Measurements from ENCODE around the gene GPC6.

GPC6 gene

DNA sequence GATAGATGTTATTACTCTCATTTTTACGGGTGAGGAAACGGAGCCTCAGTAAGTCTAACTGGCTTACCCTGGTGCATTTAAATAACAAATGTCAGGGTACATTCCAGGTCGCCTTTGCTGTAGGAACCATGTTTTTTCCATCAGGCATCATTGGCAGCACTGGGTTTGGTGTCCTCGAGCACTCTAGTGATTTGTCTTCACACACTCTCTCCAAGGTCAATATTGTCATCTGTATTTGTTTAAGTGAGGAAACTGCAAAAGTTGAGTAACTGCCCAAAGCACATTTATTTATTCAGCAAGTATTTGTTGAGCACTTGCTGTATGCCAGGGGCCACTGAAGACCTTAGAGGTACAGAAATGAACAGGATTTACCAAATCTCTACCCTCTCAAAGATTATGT is 1174.3 kb downstream of the GPC6 start:
- no peak for DNase-seq

- no peak for DNase-seq
Measured at GRCh38 chr13:94408314-94409036, 1181.9 kb downstream of the GPC6 start.

GRCh38 chr13:94411747-94412146 is 1185.1 kb downstream of the GPC6 start:
- DNase-seq, result no peak

DNA sequence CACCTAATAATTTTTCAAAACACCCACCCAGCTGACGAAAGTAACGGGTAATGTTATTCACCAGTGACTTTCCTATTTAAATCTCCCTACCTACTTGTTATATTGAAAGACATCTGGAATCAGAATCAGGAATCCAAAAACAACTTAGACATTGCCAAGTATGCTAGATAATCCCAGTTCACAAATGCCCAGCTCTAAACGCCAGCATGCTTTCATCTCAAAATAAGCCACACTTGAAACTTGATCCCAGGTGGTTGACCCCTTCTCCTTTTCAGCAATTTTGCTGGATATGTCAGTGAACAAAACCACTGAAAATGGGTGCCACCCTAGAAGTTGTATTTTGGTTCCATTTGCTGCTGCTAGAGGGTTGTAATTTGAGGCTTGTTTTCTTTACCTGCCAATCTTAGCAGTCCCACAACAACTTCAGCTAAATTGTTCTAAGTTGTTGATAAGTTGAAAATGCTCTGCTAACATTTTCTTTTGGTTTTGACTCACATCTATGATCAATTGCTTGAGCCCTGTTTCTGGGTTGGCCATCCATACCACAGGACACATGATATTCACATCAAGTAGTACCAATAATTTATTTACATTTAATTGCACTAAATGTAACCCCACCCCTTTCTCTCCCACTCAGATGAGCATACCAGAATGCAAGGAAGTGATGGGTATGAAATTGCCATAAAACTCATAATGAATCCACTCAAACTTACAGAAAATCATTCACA is 1186.4 kb downstream of the GPC6 start:
- DNase-seq, result no peak

DNA sequence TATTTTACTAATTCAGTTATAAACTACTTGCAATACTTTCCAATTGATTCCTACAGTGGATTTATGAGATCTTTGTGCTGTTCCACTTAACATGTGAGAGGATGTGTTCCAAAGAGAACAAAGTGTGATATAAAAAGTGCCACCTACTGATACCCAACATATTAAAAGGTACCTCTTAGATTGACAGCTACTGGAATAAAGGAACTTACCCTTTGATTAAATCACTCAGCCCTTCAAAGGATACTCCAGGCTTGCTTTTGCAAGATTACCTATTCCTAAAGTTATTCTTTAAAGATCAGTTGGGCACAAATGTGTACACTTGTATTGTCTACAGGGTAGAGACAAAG is 1187.0 kb downstream of the GPC6 start:
- DNase-seq, result no peak

- no peak for DNase-seq
Measured at GRCh38 chr13:94414141-94414540, 1187.5 kb downstream of the GPC6 start.

- DNase-seq, result no peak
Measured at GRCh38 chr13:94414708-94415107, 1188.1 kb downstream of the GPC6 start.

DNA sequence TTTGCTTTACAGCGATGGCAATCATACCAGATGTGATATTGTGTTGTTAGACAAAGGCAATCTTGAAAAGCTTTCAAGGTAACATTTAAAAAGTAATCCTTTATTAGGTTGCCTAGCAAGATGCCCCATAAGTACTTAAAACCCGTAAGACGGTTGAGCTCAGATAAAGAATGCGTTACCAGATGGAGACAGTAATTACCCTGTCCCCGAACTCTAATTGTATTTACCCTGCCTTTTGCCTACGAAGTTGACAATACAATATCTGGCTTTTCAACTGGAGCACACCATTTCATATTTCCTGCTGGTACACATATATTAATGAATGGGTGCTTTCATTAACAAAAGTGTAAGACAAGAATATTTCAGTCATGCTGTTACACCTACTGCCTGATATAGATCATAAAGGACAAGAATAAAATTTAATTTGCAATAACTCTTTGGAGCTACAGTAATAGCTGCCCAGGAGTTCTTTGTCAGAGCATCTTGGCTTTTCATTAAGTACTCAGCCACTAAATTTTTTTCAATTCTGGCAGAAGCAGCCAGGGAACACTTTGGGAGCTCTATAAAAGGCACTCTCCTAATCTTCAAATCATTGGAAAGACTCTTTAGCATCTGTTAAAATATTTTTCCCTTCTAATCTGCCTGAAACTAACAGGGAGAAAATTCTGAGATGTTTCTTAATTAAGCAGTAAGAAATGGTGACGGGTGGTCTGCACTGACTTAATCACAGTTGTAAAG is 1189.1 kb downstream of the GPC6 start:
- DNase-seq, result no peak

DNA sequence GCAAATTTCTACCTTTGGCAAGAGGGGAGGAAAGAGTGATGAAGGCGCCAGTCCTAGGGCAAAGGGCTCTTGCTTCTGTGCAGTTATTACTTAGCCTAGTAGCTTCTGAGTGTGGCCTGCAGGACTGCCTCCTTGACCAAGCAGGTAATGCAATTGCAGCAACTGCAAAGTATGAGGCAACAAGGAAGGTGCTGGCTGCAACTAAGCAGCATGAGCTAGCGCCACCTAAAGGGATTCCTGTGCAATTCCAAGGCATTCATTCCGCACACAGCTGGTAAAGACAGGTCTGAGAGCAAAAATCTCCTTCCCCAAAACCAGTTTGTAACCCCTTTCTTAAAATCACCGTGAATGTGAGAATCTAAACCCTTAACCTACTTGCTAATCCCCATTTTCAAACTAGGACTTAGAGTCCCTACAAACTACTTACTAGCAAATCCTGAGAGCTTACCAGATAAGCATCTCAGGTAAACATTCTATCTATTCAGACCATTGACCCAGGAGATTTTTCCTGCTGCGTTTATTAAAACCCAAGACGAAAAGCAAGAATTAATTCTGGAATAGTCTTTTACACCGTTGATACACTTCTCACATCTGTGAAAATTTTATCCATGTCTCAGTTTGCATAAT is 1190.0 kb downstream of the GPC6 start:
- DNase-seq, result peak; percentile 65

DNA sequence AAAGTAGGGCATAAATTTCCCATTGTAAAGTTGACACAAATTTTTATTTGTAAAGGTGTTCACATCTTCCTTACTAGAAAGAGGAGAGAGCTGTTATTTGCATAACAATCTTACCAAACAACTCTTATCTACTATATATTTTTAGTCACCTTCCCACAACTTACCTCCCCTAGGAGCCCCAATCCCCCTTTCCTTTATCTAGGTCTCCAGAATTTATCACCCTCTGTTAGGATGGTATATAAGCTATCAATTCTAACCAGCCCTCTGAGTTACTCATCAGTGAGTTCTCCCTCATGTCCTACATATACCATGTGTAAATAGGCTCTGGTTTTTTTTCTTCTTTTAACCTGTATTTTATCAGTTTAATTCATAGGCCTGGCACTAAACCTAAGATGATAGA is 1190.7 kb downstream of the GPC6 start:
- DNase-seq, result no peak

DNA sequence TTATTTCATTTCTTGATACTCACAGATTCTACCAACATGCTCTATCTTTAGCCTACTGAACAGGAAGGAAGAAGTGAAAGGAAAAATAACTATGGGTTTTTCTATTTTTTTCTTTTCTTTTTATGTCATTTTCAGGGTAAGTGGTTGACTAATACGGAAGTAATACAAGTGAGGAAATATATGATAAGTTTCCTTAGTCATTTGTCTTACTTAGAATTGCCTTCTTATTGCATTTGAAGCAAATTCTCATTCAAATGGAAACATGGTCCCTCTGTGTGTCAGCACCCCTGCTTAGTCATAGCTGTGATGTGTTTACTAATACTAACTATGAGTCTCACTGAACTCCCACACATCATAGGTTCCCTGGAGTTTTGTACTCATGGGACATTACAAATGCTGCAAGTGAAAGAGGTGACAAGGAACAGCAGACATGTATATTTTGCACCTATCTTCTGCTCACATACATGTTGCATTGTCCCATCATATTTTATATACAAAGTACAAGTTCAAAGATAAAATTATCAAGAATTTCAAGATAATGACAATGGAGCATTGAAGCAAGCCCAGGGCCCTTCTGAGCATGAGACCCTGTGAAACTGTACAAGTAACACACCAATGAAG is 1192.8 kb downstream of the GPC6 start:
- DNase-seq, result no peak

DNA sequence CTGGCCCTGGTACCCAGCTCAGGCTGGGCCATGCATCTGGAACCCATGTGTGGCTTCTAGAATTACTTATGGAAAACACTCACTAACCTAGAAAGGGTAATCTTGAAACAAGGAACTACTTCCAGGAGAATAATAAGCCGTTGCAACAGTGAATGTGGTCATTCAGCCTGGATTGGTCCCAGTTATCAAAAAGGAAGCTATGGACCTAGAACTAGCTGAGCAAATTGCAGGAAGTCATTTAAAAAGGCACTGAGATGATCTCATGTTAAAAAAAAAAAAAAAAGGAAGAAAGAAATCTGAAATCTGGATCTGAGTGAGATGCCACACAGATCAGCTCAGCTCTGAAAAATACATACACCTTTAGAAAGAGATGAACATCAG is 1193.3 kb downstream of the GPC6 start:
- no peak for DNase-seq

- DNase-seq, result no peak
Measured at GRCh38 chr13:94427313-94427953, 1200.8 kb downstream of the GPC6 start.

- DNase-seq, result no peak
Measured at GRCh38 chr13:94431574-94431973, 1205.0 kb downstream of the GPC6 start.

- DNase-seq, result no peak
Measured at GRCh38 chr13:94431987-94432386, 1205.4 kb downstream of the GPC6 start.

DNA sequence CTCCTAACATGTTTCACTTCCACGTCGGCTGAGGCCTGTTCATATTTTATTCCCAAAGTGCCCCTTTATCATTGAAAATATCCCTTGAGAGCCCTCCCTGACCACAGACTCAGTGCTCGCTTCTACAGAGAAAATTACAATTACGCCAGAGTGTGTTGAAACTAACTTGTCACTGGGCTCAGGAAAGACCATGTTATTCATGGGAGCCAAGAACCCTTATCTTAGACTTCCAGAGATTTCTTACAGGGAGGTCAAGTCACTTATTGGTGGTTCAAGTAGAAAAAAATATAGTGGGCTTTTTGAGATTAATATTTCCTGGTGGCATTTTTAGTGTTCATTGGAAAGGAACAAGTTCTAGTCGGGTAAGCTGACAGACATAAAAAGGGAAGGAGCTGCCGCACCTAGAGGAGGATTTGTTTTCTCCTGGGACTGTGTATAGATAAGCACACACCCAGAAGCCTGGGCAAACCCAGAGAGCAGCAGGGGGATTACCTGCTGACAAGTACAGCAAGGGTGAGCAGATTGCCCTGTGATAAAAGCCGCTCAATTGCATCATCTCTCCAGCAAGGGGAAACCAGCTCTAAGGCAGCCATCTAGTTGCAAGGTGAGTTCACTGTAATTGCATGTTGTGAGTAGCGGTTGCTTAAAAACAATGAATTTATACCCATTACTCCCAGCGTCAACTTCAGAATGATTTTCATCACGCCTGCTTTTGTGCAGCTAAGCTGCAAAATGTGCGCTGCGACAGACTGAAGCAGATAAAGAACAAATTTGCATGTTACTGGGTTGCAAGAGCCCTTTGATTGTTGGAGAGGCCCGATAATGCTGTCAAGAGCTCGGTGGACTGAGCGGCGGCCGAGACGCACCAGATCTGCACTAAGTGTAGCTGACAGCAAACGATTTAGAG is 1206.7 kb downstream of the GPC6 start:
- DNase-seq, result no peak

GRCh38 chr13:94435604-94436226 is 1209.1 kb downstream of the GPC6 start:
- DNase-seq, result peak; percentile 82

GRCh38 chr13:94444826-94445225 is 1218.2 kb downstream of the GPC6 start:
- no peak for DNase-seq

- DNase-seq, result no peak
Measured at GRCh38 chr13:94454334-94454733, 1227.7 kb downstream of the GPC6 start.

DNA sequence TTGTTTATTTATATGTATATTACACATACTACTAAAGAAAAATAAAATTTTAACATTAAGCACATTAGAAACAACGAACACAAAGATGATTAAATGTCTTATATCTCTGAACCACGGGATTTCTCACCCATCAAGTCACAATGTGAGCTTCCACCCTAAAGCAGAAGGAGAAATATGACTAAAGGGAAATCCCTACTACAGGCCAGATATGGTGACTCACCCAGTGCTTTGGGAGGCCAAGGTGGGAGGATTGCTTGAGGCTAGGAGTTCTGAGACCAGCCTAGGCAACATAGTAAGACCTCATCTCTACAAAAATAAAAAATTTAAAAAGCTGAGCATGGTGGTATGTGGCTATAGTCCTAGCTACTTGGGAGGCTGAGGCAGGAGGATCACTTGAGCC is 1228.3 kb downstream of the GPC6 start:
- DNase-seq, result no peak

- DNase-seq, result no peak
Measured at GRCh38 chr13:94455414-94455813, 1228.8 kb downstream of the GPC6 start.
